Measurements from ENCODE around the gene ZNF710. TPM values are rescaled to one million over a fixed set of nuclear protein-coding genes. Genes with fewer than 3 reads are reported as not detected.

The ZNF710 gene
- total RNA-seq, 1 experiment from 2014 or later: 10.0 TPM

GRCh38 chr15:89982315-89983055 lies 18.6 kb upstream of the ZNF710 start:
- BruUV-seq (replicated peaks): no TSS peak

More at GRCh38 chr15:89982315-89983055, 18.6 kb upstream of the ZNF710 start:
- H3K4me3 ChIP-seq (replicated peaks in 1 of 2; ENCODE audit: low read depth in 1 of 2, low read length in 2 of 2): no peak overlapping the region
- no peaks in the 10 kb centered on the region for H3K9me2 ChIP-seq (ENCODE audit: insufficient read depth)
- H3K9ac ChIP-seq (ENCODE audit: low read length): no peak overlapping the region
- ChIA-PET RAD21 (ENCODE audit: low non-redundant PET in 1 of 2, low total read pairs in 2 of 2, uncharacterized antibody in 2 of 2, unreplicated experiment in 2 of 2) (no interaction called here), CTCF (interaction anchor here (0.7 kb wide), 1 partner anchor 47 kb away, joined by 3 read pairs; no protein-coding TSS in a partner anchor), POLR2A (no interaction called here)
- no peak for TF ChIP-seq ELF1 (IDR thresholded peaks at IDR 0.05; ENCODE audit: borderline replicate concordance, low read depth)
- TF ChIP-seq POLR2A (IDR thresholded peaks at IDR 0.05; ENCODE audit: borderline replicate concordance, extremely low read depth, insufficient read depth, insufficient read length): no peak
- TF ChIP-seq POLR2AphosphoS5 (IDR thresholded peaks at IDR 0.05; ENCODE audit: low read depth, low read length): no peak
- TF ChIP-seq, protein P1, sequence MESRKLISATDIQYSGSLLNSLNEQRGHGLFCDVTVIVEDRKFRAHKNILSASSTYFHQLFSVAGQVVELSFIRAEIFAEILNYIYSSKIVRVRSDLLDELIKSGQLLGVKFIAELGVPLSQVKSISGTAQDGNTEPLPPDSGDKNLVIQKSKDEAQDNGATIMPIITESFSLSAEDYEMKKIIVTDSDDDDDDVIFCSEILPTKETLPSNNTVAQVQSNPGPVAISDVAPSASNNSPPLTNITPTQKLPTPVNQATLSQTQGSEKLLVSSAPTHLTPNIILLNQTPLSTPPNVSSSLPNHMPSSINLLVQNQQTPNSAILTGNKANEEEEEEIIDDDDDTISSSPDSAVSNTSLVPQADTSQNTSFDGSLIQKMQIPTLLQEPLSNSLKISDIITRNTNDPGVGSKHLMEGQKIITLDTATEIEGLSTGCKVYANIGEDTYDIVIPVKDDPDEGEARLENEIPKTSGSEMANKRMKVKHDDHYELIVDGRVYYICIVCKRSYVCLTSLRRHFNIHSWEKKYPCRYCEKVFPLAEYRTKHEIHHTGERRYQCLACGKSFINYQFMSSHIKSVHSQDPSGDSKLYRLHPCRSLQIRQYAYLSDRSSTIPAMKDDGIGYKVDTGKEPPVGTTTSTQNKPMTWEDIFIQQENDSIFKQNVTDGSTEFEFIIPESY (IDR thresholded peaks at IDR 0.05; ENCODE audit: extremely low read depth, insufficient replicate concordance, low read length): no peak
- no peak for TF ChIP-seq TCF7L2 (IDR thresholded peaks at IDR 0.05; ENCODE audit: borderline replicate concordance, extremely low read depth, insufficient read depth, insufficient read length)
- no peak for TF ChIP-seq SP1 (IDR thresholded peaks at IDR 0.05; ENCODE audit: low read depth)
- no peak for TF ChIP-seq CBX3 (IDR thresholded peaks at IDR 0.05; ENCODE audit: low read depth)
- no peak for TF ChIP-seq ZNF274 (IDR thresholded peaks at IDR 0.05; ENCODE audit: low read depth, low read length)
- TF ChIP-seq EZH2phosphoT487 (IDR thresholded peaks at IDR 0.05; ENCODE audit: borderline replicate concordance): no peak
- no peaks in the 10 kb centered on the region for H3K36me3 ChIP-seq (ENCODE audit: control insufficient read depth in 1 of 2, insufficient read depth in 2 of 2, low read length in 2 of 2)
- no peak overlapping the region for H2AFZ ChIP-seq (ENCODE audit: low read depth, low read length, poor library complexity, severe bottlenecking)
- DNase-seq (ENCODE audit: low read depth, low spot score) (no peak), ATAC-seq (no peak)
- intact Hi-C loops (cut with micrococcal nuclease): no loop called here
- peaks cover 0 to 5% of the 10 kb centered on the region in 2 experiments; a peak in 1 of 4 replicates for H3K9me3 ChIP-seq (ENCODE audit: control insufficient read depth in 1 of 2, insufficient read depth in 1 of 2, low read depth in 1 of 2, low read length in 2 of 2)
- H3K4me1 ChIP-seq (ENCODE audit: control insufficient read depth in 1 of 2, insufficient read depth in 2 of 2, low read length in 2 of 2): no peaks in the 10 kb centered on the region
- H4K20me1 ChIP-seq (ENCODE audit: insufficient read depth): no peaks in the 10 kb centered on the region
- H3K79me2 ChIP-seq (ENCODE audit: insufficient read depth, low read length): no peaks in the 10 kb centered on the region
- no peak overlapping the region for H3K27ac ChIP-seq (ENCODE audit: low read depth, low read length)
- H3K4me2 ChIP-seq (ENCODE audit: low read length): no peak overlapping the region
- H3K27me3 ChIP-seq (ENCODE audit: insufficient read depth, low read length): no peaks in the 10 kb centered on the region
